HepG2 (cell line): Measurements from ENCODE around the gene PTK7. TPM values are rescaled to one million over a fixed set of nuclear protein-coding genes. Genes with fewer than 3 reads are reported as not detected.

Experiments
- ATAD3A ChIP-seq: sonication (generic); formaldehyde crosslinking; IDR thresholded peaks from 2 replicates; pipeline ENCODE4 v1.4.0; 2020; ENCODE audit warnings: missing genetic modification reagents
- HOXA5 ChIP-seq: sonication (generic); formaldehyde crosslinking; IDR thresholded peaks from 2 replicates; pipeline ENCODE4 v1.4.0; 2020; ENCODE audit warnings: missing genetic modification reagents
- RBM39 ChIP-seq: fragments of 200-400 bp; formaldehyde crosslinking; IDR thresholded peaks from one replicate; pipeline ENCODE4 v1.6.1; 2018; ENCODE audit warnings: antibody characterized with exemption, mild to moderate bottlenecking, low read depth, low read length; ENCODE audit not compliant: poor library complexity, severe bottlenecking
- TERF1 ChIP-seq: sonication (generic); formaldehyde crosslinking; IDR thresholded peaks from 2 replicates; pipeline ENCODE4 v1.8.0; 2022; ENCODE audit warnings: mild to moderate bottlenecking, missing genetic modification reagents, moderate library complexity
- TMF1 ChIP-seq: sonication (generic); formaldehyde crosslinking; IDR thresholded peaks from 2 replicates; pipeline ENCODE4 v1.8.1; 2022; ENCODE audit warnings: low read depth, missing genetic modification reagents
- ZNF205 ChIP-seq: IDR thresholded peaks from 2 replicates; pipeline ENCODE4 v1.6.1; 2018; ENCODE audit warnings: missing biosample characterization, missing genetic modification reagents
- ZNF451 ChIP-seq: sonication (generic); formaldehyde crosslinking; IDR thresholded peaks from 2 replicates; pipeline ENCODE4 v1.5.0; 2020; ENCODE audit warnings: mild to moderate bottlenecking, missing genetic modification reagents
- ZNF674 ChIP-seq: sonication (generic); formaldehyde crosslinking; IDR thresholded peaks from 2 replicates; pipeline ENCODE4 v1.5.0; 2020; ENCODE audit warnings: low read depth, mild to moderate bottlenecking, missing genetic modification reagents
- polyA plus RNA-seq, 8 experiments: library from polyadenylated mRNA; depleted of rRNA in 3 of 8; stranded (reverse) in 7 of 8; unstranded in 1 of 8; fragments of >200 nt; fragmentation: Illumina TruSeq in 4 of 8; extraction: Trizol in 4 of 8; gene quantifications; 2 replicates each; pipeline versions ENCODE4 v1.2.1 to v1.2.3, GENCODE V29; 2011 to 2016; ENCODE audit warnings: low read depth in 4 of 8, missing spikeins in 1 of 8, mixed read lengths in 1 of 8; ENCODE audit not compliant: insufficient read depth in 1 of 8
- total RNA-seq, 5 experiments: library from RNA; depleted of rRNA; stranded (reverse); fragments of >200 nt; fragmentation: Illumina TruSeq; extraction: Trizol; gene quantifications; 2 replicates each; pipeline ENCODE4 v1.2.3, GENCODE V29; 2016; ENCODE audit warnings: low read depth in 1 of 5
- TF ChIP-seq, protein P1 (sequence below): sonication (generic); formaldehyde crosslinking; IDR thresholded peaks from 2 replicates; pipeline ENCODE4 v1.4.0; 2020; ENCODE audit warnings: missing genetic modification reagents
- TF ChIP-seq, protein P2 (sequence below): sonication (generic); formaldehyde crosslinking; IDR thresholded peaks from 2 replicates; pipeline ENCODE4 v1.4.0; 2020; ENCODE audit warnings: mild to moderate bottlenecking, missing genetic modification reagents
- TF ChIP-seq, protein P3 (sequence below): sonication (generic); formaldehyde crosslinking; IDR thresholded peaks from 2 replicates; pipeline ENCODE4 v1.4.0; 2020; ENCODE audit warnings: missing genetic modification reagents, mild to moderate bottlenecking, borderline replicate concordance

Gene PTK7
- total and polyA plus RNA-seq, 2 of the 13 experiments (the other 11 are each of a cell fraction or from before 2014, with no cell fraction given) = 98.5 to 99.8 TPM

GRCh38 chr6:43075670-43076463, at the start of gene PTK7 (continued):
- TF ChIP-seq TERF1 (CRISPR knock-in tag) (no peak), ZNF674 (CRISPR knock-in tag) (no peak), ZNF205 (CRISPR knock-in tag) (no peak), HOXA5 (no peak), ATAD3A (no peak), ZNF451 (CRISPR knock-in tag) (no peak), RBM39 (no peak), TMF1 (0 out of 2 replicates have a peak, but pooled peaks have one; percentile 25)
- TF ChIP-seq, protein P1, sequence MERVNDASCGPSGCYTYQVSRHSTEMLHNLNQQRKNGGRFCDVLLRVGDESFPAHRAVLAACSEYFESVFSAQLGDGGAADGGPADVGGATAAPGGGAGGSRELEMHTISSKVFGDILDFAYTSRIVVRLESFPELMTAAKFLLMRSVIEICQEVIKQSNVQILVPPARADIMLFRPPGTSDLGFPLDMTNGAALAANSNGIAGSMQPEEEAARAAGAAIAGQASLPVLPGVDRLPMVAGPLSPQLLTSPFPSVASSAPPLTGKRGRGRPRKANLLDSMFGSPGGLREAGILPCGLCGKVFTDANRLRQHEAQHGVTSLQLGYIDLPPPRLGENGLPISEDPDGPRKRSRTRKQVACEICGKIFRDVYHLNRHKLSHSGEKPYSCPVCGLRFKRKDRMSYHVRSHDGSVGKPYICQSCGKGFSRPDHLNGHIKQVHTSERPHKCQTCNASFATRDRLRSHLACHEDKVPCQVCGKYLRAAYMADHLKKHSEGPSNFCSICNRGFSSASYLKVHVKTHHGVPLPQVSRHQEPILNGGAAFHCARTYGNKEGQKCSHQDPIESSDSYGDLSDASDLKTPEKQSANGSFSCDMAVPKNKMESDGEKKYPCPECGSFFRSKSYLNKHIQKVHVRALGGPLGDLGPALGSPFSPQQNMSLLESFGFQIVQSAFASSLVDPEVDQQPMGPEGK (CRISPR knock-in tag) = peak; percentile 92
- TF ChIP-seq, protein P2, sequence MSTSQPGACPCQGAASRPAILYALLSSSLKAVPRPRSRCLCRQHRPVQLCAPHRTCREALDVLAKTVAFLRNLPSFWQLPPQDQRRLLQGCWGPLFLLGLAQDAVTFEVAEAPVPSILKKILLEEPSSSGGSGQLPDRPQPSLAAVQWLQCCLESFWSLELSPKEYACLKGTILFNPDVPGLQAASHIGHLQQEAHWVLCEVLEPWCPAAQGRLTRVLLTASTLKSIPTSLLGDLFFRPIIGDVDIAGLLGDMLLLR (CRISPR knock-in tag) = no peak
- TF ChIP-seq, protein P3, sequence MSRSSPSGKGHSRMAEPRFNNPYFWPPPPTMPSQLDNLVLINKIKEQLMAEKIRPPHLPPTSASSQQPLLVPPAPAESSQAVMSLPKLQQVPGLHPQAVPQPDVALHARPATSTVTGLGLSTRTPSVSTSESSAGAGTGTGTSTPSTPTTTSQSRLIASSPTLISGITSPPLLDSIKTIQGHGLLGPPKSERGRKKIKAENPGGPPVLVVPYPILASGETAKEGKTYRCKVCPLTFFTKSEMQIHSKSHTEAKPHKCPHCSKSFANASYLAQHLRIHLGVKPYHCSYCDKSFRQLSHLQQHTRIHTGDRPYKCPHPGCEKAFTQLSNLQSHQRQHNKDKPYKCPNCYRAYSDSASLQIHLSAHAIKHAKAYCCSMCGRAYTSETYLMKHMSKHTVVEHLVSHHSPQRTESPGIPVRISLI (CRISPR knock-in tag) = no peak
- TF ChIP-seq, all 625 proteins: peak for 34
